Measurements from ENCODE around the gene MAPKBP1. TPM values are rescaled to one million over a fixed set of nuclear protein-coding genes. Genes with fewer than 3 reads are reported as not detected.

MAPKBP1 gene
- total RNA-seq, 1 donor from 2014 or later: 27.2 TPM

- H3K36me3 Mint-ChIP-seq (ENCODE audit: low read depth): peaks cover 49% of the 10 kb centered on the region
- no peaks in the 10 kb centered on the region for H3K9me3 Mint-ChIP-seq (ENCODE audit: low read depth)
- H3K4me3 Mint-ChIP-seq (ENCODE audit: unreplicated experiment): no peak overlapping the region
- no peak for DNase-seq (ENCODE audit: low spot score)
- no peaks in the 10 kb centered on the region for H3K4me1 Mint-ChIP-seq (ENCODE audit: low read depth)
- H3K27me3 Mint-ChIP-seq (ENCODE audit: low read depth): no peaks in the 10 kb centered on the region
- TF ChIP-seq CTCF (IDR thresholded peaks at IDR 0.05): no peak
- H3K27ac Mint-ChIP-seq (ENCODE audit: unreplicated experiment): no peak overlapping the region
These were observed 46.6 kb downstream of the MAPKBP1 start for GRCh38 chr15:41820791-41821423.

GRCh38 chr15:41821831-41822230 lies 47.5 kb downstream of the MAPKBP1 start:
- DNase-seq (ENCODE audit: low spot score): no peak
- H3K9me3 Mint-ChIP-seq (ENCODE audit: low read depth): no peaks in the 10 kb centered on the region
- no peak for TF ChIP-seq CTCF (IDR thresholded peaks at IDR 0.05)
- peaks cover 44% of the 10 kb centered on the region for H3K36me3 Mint-ChIP-seq (ENCODE audit: low read depth)
- peaks cover 4% of the 10 kb centered on the region for H3K4me1 Mint-ChIP-seq (ENCODE audit: low read depth)
- H3K27ac Mint-ChIP-seq (ENCODE audit: unreplicated experiment): no peak overlapping the region
- no peak overlapping the region for H3K4me3 Mint-ChIP-seq (ENCODE audit: unreplicated experiment)
- H3K27me3 Mint-ChIP-seq (ENCODE audit: low read depth): no peaks in the 10 kb centered on the region

- peaks cover 4% of the 10 kb centered on the region for H3K4me1 Mint-ChIP-seq (ENCODE audit: low read depth)
- no peaks in the 10 kb centered on the region for H3K27me3 Mint-ChIP-seq (ENCODE audit: low read depth)
- no peak for TF ChIP-seq CTCF (IDR thresholded peaks at IDR 0.05)
- no peak overlapping the region for H3K27ac Mint-ChIP-seq (ENCODE audit: unreplicated experiment)
- no peaks in the 10 kb centered on the region for H3K9me3 Mint-ChIP-seq (ENCODE audit: low read depth)
- DNase-seq (ENCODE audit: low spot score): no peak
- no peak overlapping the region for H3K4me3 Mint-ChIP-seq (ENCODE audit: unreplicated experiment)
- peaks cover 39% of the 10 kb centered on the region for H3K36me3 Mint-ChIP-seq (ENCODE audit: low read depth)
These were observed 48.2 kb downstream of the MAPKBP1 start for GRCh38 chr15:41822471-41822870.

GRCh38 chr15:41822957-41823356 lies 48.7 kb downstream of the MAPKBP1 start:
- Mint-ChIP-seq H3K27ac (ENCODE audit: unreplicated experiment) (no peak overlapping the region), H3K36me3 (ENCODE audit: low read depth) (peaks cover 35% of the 10 kb centered on the region), H3K4me1 (ENCODE audit: low read depth) (peaks cover 7% of the 10 kb centered on the region), H3K9me3 (ENCODE audit: low read depth) (no peaks in the 10 kb centered on the region), H3K4me3 (ENCODE audit: unreplicated experiment) (no peak overlapping the region), H3K27me3 (ENCODE audit: low read depth) (no peaks in the 10 kb centered on the region)
- TF ChIP-seq CTCF (IDR thresholded peaks at IDR 0.05): peak; percentile 8
- no peak for DNase-seq (ENCODE audit: low spot score)

GRCh38 chr15:41823502-41823901 lies 49.2 kb downstream of the MAPKBP1 start:
- peaks cover 30% of the 10 kb centered on the region for H3K36me3 Mint-ChIP-seq (ENCODE audit: low read depth)
- no peak for TF ChIP-seq CTCF (IDR thresholded peaks at IDR 0.05)
- peaks cover 9% of the 10 kb centered on the region for H3K4me1 Mint-ChIP-seq (ENCODE audit: low read depth)
- no peaks in the 10 kb centered on the region for H3K27me3 Mint-ChIP-seq (ENCODE audit: low read depth)
- H3K4me3 Mint-ChIP-seq (ENCODE audit: unreplicated experiment): no peak overlapping the region
- no peak for DNase-seq (ENCODE audit: low spot score)
- H3K9me3 Mint-ChIP-seq (ENCODE audit: low read depth): no peaks in the 10 kb centered on the region
- no peak overlapping the region for H3K27ac Mint-ChIP-seq (ENCODE audit: unreplicated experiment)

Measured in chondrocyte (in vitro differentiated cells).